Heart left ventricle (tissue), 16 donors: ENCODE results near the gene AHCTF1. TPM values are rescaled to one million over a fixed set of nuclear protein-coding genes. Genes with fewer than 3 reads are reported as not detected.

Source experiments
- ATAC-seq, 4 donors: fragments of 200-7000 bp; cut with Tn5 transposase; one replicate each; pipeline ENCODE4 v1.9.1; 2020 to 2022; ENCODE audit warnings: moderate library complexity in 4 of 4, mild to moderate bottlenecking in 3 of 4, moderate number of reproducible peaks in 1 of 4
- DNase-seq, 5 donors: peaks; one replicate each; pipeline ENCODE4 v3.0.0-alpha.2; 2020
- H3K27ac ChIP-seq, 12 donors: fragments of 200-600 bp; sonication (generic) in 4 of 12; one replicate each; pipeline versions ENCODE4 v1.5.0 to v1.8.0; 2016 to 2022; ENCODE audit warnings: mild to moderate bottlenecking in 2 of 12
- H3K27me3 ChIP-seq, 9 donors: fragments of 200-600 bp; sonication (generic) in 2 of 9; one replicate each; pipeline versions ENCODE4 v1.5.1 to v1.8.0; 2016 to 2022; ENCODE audit warnings: mild to moderate bottlenecking in 3 of 9
- H3K36me3 ChIP-seq, 9 donors: fragments of 200-600 bp; sonication (generic) in 2 of 9; one replicate each; pipeline versions ENCODE4 v1.5.0 to v1.8.0; 2018 to 2022; ENCODE audit warnings: mild to moderate bottlenecking in 2 of 9
- H3K4me1 ChIP-seq, 12 donors: fragments of 200-600 bp; sonication (generic) in 4 of 12; one replicate each; pipeline versions ENCODE4 v1.5.0 to v1.8.0; 2016 to 2022; ENCODE audit warnings: mild to moderate bottlenecking in 3 of 12
- H3K4me3 ChIP-seq, 12 donors: fragments of 200-600 bp; sonication (generic) in 4 of 12; one replicate each; pipeline versions ENCODE4 v1.5.0 to v1.8.0; 2017 to 2022; ENCODE audit warnings: mild to moderate bottlenecking in 9 of 12, moderate library complexity in 4 of 12
- H3K9me3 ChIP-seq, 12 donors: fragments of 200-600 bp; sonication (generic) in 4 of 12; one replicate each; pipeline versions ENCODE4 v1.5.0 to v1.8.0; 2016 to 2022; ENCODE audit warnings: mild to moderate bottlenecking in 1 of 12
- POLR2A ChIP-seq, 2 donors: fragments of 450-650 bp; IDR thresholded peaks; one replicate each; pipeline ENCODE4 v1.6.1; 2017; ENCODE audit warnings: antibody characterized with exemption in 2 of 2, mild to moderate bottlenecking in 2 of 2, moderate library complexity in 2 of 2
- WGBS, 4 donors: extraction: QIAGEN DNeasy Blood & Tissue Kit in 2 of 4; methylation state at CpG; one replicate each; pipeline versions ENCODE4 v1.1.5 to v1.1.7; 2013 to 2018; 5-methylcytosine and 5-hydroxymethylcytosine counted together
- intact Hi-C, 10 donors: fragments of 100-400 bp; cut with DNase I; formaldehyde crosslinking; loops; one replicate each; pipeline versions ENCODE4 v1.11.1 to v1.14.2; 2022
- polyA plus RNA-seq, 2 donors: library from polyadenylated mRNA; stranded (reverse); fragments of 200-250 nt; gene quantifications; one replicate each; pipeline ENCODE4 v1.2.3, GENCODE V29; 2013
- total RNA-seq, 9 donors: library from RNA; depleted of rRNA in 2 of 9; stranded (reverse); fragments of >200 nt in 2 of 9; fragmentation: NEBNext Ultra II Directional in 3 of 9; extraction: Animal tissue kit (Norgen Biotek cat#: 25700) in 3 of 9; gene quantifications; one replicate each; pipeline versions ENCODE4 v1.1.0 to v1.2.4, GENCODE V29; 2016 to 2023
- TF ChIP-seq, protein P1 (sequence below), 12 donors: fragments of 200-600 bp; sonication (generic) in 4 of 12; IDR thresholded peaks; one replicate each; pipeline versions ENCODE4 v1.5.0 to v1.8.0; 2018 to 2022; ENCODE audit warnings: antibody characterized with exemption in 12 of 12, mild to moderate bottlenecking in 5 of 12
- donor health status: ischemic (EF 13 %, LVEDD 7.1; RV severe dilation, severe dysfunction).
- donor health status: healthy with polysubstance abuse.
- donor health status: DM: no; HTN: yes; CAD: no.
- donor health status: DM: no; HTN: no; CAD: no.
- donor health status: ischemic (EF 25% LVEDD 6.9; RV normal size, moderate dysfunction).
- donor health status: ischemic (EF 25% LVEDD 5.7; RV mildly dilated, moderate dysfunction).
- donor health status: healthy.
- donor health status: DM: yes; HTN: yes; CAD: no.
- donor health status: ischemic (EF 35%, LVEDD 5.7; RV mildly dilated, moderate dysfunction).
- donor health status: nonischemic (EF 11% LVEDD 7.7; RV severe dilation, severe dysfunction).
- donor health status: DM: yes; HTN: yes; CAD: no.
- donor health status: PGD.
- donor health status: ischemic (EF 29% LVEDD 5.4; RV normal size, mild dysfunction).
- donor health status: nonischemic (EF 23%, LVEDD 6.1; RV moderate dilation, normal function).

AHCTF1 gene
- total and polyA plus RNA-seq, 11 donors: 6.3 to 39.7 (median 19.4) TPM

DNA sequence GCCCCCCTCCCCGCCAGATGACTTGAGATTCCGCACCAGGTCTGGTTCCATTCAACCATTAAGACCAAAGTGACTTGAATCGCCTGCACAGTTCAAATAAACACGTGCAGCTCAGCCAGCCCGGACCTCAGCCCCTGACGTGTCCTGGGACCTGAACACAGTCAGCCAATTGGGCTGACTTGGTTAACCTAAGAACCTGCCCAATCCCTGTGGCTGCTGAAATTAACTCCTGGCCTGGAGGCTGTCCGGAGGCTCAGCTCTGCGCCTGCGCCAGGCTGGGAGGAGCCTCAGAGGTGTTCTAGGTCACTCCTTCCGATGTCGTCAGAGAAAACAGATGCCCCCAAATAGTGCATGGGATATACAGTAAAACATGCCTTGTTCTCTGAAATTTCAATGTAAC, 134.2 kb downstream of the AHCTF1 start:
- intact Hi-C loops: no loop called here
- Histone ChIP-seq H3K36me3 (no peaks in the 10 kb centered on the region), H3K4me3 (no peak overlapping the region), H3K9me3 (no peaks in the 10 kb centered on the region), H3K4me1 (peaks cover 0 to 27% (median 6%) of the 10 kb centered on the region in 12 donors), H3K27ac (peak overlapping the region in 3 of 12 donors; percentile 33 to 80 (median 69)), H3K27me3 (peaks cover 0 to 9% (median 0%) of the 10 kb centered on the region in 9 donors)
- ATAC-seq: no peak
- DNase-seq: no peak
- TF ChIP-seq, protein P1, sequence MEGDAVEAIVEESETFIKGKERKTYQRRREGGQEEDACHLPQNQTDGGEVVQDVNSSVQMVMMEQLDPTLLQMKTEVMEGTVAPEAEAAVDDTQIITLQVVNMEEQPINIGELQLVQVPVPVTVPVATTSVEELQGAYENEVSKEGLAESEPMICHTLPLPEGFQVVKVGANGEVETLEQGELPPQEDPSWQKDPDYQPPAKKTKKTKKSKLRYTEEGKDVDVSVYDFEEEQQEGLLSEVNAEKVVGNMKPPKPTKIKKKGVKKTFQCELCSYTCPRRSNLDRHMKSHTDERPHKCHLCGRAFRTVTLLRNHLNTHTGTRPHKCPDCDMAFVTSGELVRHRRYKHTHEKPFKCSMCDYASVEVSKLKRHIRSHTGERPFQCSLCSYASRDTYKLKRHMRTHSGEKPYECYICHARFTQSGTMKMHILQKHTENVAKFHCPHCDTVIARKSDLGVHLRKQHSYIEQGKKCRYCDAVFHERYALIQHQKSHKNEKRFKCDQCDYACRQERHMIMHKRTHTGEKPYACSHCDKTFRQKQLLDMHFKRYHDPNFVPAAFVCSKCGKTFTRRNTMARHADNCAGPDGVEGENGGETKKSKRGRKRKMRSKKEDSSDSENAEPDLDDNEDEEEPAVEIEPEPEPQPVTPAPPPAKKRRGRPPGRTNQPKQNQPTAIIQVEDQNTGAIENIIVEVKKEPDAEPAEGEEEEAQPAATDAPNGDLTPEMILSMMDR (IDR thresholded peaks at IDR 0.05): no peak
- no peak for TF ChIP-seq POLR2A (IDR thresholded peaks at IDR 0.05)
- WGBS, 4 donors: 84 to 93% (median 90%) methylated on average over 8 to 11 of the region's 11 CpGs

DNA sequence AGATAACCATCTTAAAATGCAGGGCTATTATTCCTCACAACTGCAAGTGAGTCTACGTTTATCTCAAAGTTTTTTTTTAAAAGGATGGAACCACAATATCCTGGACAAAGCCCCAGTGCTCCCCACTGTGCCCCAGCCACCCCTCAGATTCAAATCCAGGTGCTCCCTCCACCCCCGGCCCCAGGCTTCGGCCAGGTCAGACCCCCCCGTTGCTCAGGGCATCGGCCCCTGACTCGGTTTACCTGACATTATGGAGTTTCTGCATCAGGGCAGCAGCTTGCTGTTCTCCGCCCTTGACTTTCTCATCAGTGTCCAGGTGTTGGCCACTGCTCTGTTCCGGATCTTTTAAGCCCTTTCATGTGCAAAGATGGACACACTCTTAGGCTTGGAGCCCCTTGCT, 134.6 kb downstream of the AHCTF1 start:
- DNase-seq (no peak), ATAC-seq (no peak)
- intact Hi-C loops: no loop called here
- WGBS, 4 donors: 83 to 86% (median 84%) methylated on average over 8 of the region's 8 CpGs
- TF ChIP-seq POLR2A (IDR thresholded peaks at IDR 0.05): no peak
- TF ChIP-seq, protein P1 (IDR thresholded peaks at IDR 0.05): no peak
- Histone ChIP-seq H3K4me3 (no peak overlapping the region), H3K4me1 (peaks cover 0 to 27% (median 6%) of the 10 kb centered on the region in 12 donors), H3K9me3 (no peaks in the 10 kb centered on the region), H3K27ac (peak overlapping the region in 2 of 12 donors; percentile 69 to 80), H3K36me3 (no peaks in the 10 kb centered on the region), H3K27me3 (peaks cover 0 to 9% (median 0%) of the 10 kb centered on the region in 9 donors)

DNA sequence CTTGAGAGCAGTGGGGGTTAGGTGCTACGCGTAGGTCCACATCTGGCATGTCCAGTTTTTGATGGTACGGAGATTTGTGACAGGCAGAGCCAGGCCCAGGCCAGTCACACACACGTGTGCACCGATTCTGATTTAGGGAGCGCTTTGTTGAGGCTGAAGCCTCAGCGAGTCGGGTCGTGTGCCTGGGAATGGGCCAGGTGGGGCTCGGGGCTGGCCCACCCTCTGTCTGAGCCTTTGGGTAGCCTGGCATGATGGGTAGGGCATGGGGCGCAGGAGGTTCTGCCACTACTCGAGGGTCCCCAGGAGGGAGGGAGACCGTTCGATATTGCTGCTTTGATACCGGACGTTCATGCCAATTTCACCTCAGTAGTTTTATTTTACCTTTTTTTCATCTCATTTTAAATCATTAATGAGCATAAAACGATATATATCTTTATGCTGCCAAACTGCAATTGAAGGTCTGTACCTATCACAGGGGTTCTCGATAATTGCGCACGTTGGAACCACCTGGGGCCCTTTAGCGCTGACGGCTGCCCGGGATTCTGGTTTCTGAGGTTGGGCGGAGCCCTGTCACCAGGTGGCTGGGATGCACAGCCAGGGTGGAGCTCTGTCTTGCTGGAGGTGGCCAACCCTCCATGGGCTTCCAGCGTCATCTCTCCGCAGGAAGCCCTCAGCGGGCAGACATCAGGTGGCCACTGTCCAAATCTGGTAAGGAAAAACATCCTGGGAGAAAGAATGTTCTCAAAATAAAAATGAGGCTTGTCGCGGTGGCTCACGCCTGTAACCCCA, 135.6 kb downstream of the AHCTF1 start:
- no peak for TF ChIP-seq POLR2A (IDR thresholded peaks at IDR 0.05)
- TF ChIP-seq, protein P1 (IDR thresholded peaks at IDR 0.05): no peak
- WGBS, 4 donors: 91 to 93% (median 92%) methylated on average over 25 to 30 of the region's 30 CpGs
- H3K9me3 ChIP-seq: no peaks in the 10 kb centered on the region
- H3K27me3 ChIP-seq: peaks cover 0 to 9% (median 0%) of the 10 kb centered on the region in 9 donors
- ATAC-seq (no peak), DNase-seq (no peak)
- H3K36me3 ChIP-seq: no peaks in the 10 kb centered on the region
- intact Hi-C loops: no loop called here
- peaks cover 0 to 24% (median 6%) of the 10 kb centered on the region in 12 donors for H3K4me1 ChIP-seq
- no peak overlapping the region for H3K4me3 ChIP-seq
- H3K27ac ChIP-seq: peak overlapping the region in 3 of 12 donors; percentile 14 to 50 (median 29)

DNA sequence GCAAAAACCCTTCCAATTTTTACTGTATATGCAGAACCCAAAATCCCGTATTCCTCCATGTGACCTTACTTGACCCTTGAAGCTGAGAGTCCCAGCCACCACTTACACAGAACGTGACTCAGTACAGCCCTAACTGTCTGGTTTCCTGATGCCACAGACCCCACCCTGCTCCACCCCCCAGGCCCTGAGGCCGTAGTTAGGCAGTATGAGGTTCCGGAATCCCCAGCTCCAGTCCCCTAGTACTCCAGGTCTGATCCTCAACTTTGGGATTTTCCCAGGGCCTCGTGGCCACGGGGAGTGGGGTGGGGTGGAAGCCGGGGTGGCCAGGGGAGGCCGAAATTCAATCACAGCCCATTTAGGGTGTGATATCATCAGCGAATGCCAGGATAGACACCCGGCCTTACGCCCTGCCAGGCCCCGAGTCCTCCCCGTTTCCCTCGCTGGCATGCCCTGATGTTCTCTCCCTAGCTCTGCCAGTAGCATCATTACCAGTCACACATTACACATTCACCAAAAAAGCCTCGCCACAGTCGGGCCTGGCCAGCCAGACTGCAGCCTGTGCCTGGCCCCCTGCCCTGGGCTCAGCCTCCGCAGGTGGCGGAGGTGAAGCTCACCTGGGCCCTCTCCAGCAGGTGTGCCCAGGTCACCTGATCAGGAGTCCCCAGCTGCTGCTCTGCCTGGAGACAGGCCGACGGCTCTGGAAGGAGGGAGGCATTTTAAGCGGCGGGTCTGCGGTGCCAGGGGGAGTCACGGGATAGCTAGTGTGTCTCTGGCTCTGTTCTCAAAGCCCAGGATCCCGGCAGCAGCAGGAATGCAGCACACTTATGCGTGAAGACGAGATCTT, 136.7 kb downstream of the AHCTF1 start:
- DNase-seq (peak in 1 of 5 donors; percentile 51), ATAC-seq (peak in 3 of 4 donors; percentile 10 to 49 (median 24))
- Histone ChIP-seq H3K27me3 (peaks cover 0 to 19% (median 0%) of the 10 kb centered on the region in 9 donors), H3K4me3 (no peak overlapping the region), H3K36me3 (no peaks in the 10 kb centered on the region), H3K4me1 (peaks cover 0 to 22% (median 5%) of the 10 kb centered on the region in 12 donors), H3K27ac (peak overlapping the region in 3 of 12 donors; percentile 14 to 50 (median 29)), H3K9me3 (no peaks in the 10 kb centered on the region)
- intact Hi-C loops: no loop called here
- WGBS, 4 donors: 61 to 68% (median 64%) methylated on average over 25 to 27 of the region's 27 CpGs
- TF ChIP-seq POLR2A (IDR thresholded peaks at IDR 0.05): no peak
- TF ChIP-seq, protein P1 (IDR thresholded peaks at IDR 0.05): no peak
